Adipocyte (in vitro differentiated cells): ENCODE results near the gene GPR62.
A peak's percentile ranks its signal among the peaks of the same experiment; 100 is the strongest.

ENCODE experiments used
- DNase-seq: peaks from one replicate; pipeline ENCODE4 v3.0.0-alpha.2; 2015; ENCODE audit warnings: low read depth
- H3K27me3 ChIP-seq: replicated peaks from 2 replicates; pipeline ENCODE4 v1.7.0; 2013; ENCODE audit warnings: mild to moderate bottlenecking, low read length, moderate library complexity; ENCODE audit not compliant: control insufficient read depth, insufficient read depth
- H3K36me3 ChIP-seq: 2 replicates; pipeline ENCODE4 v1.7.0; 2013; ENCODE audit warnings: low read length, mild to moderate bottlenecking, moderate library complexity; ENCODE audit not compliant: control insufficient read depth, insufficient read depth, severe bottlenecking
- H3K4me1 ChIP-seq: 2 replicates; pipeline ENCODE4 v1.7.0; 2013; ENCODE audit warnings: mild to moderate bottlenecking, low read length, moderate library complexity; ENCODE audit not compliant: control insufficient read depth, insufficient read depth
- H3K4me3 ChIP-seq: 2 replicates; pipeline ENCODE4 v1.7.0; 2013; ENCODE audit warnings: mild to moderate bottlenecking, low read length, moderate library complexity
- H3K9ac ChIP-seq: 2 replicates; pipeline ENCODE4 v1.7.0; 2013; ENCODE audit warnings: mild to moderate bottlenecking, low read length, moderate library complexity
- H3K9me3 ChIP-seq: 2 replicates; pipeline ENCODE4 v1.7.0; 2013; ENCODE audit warnings: mild to moderate bottlenecking, low read length, moderate library complexity; ENCODE audit not compliant: control insufficient read depth

Gene GPR62

DNA sequence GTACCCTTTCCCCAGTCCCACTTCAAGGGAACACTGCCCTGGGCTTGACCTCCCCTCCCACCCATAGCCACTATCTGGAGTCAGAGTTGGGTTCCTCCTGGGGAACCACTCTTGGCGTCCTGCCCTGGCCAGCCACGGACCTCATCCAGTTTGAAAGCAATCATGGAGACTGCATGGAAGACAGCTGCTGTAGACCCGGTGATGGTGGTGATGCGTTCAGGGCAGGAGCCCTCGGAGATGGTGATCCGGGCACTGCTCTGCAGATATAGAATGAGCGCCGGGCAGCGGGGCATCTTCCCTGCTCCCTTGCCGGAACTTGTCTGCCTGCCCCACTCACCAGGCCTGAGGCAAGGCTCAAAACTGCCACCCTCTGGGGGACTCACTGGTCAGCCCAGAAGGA, 5.2 kb downstream of the GPR62 start:
- no peak overlapping the region for H3K4me3 ChIP-seq
- DNase-seq = no peak
- H3K4me1 ChIP-seq = no peaks in the 10 kb centered on the region
- no peaks in the 10 kb centered on the region for H3K9me3 ChIP-seq
- H3K27me3 ChIP-seq = peaks cover under 1% of the 10 kb centered on the region
- H3K36me3 ChIP-seq = peaks cover 15% of the 10 kb centered on the region
- no peak overlapping the region for H3K9ac ChIP-seq

GRCh38 chr3:51961011-51961410, 5.8 kb downstream of the GPR62 start:
- Histone ChIP-seq H3K9ac (no peak overlapping the region), H3K4me3 (no peak overlapping the region), H3K4me1 (no peaks in the 10 kb centered on the region), H3K27me3 (no peaks in the 10 kb centered on the region), H3K36me3 (peaks cover 15% of the 10 kb centered on the region), H3K9me3 (no peaks in the 10 kb centered on the region)
- no peak for DNase-seq

DNA sequence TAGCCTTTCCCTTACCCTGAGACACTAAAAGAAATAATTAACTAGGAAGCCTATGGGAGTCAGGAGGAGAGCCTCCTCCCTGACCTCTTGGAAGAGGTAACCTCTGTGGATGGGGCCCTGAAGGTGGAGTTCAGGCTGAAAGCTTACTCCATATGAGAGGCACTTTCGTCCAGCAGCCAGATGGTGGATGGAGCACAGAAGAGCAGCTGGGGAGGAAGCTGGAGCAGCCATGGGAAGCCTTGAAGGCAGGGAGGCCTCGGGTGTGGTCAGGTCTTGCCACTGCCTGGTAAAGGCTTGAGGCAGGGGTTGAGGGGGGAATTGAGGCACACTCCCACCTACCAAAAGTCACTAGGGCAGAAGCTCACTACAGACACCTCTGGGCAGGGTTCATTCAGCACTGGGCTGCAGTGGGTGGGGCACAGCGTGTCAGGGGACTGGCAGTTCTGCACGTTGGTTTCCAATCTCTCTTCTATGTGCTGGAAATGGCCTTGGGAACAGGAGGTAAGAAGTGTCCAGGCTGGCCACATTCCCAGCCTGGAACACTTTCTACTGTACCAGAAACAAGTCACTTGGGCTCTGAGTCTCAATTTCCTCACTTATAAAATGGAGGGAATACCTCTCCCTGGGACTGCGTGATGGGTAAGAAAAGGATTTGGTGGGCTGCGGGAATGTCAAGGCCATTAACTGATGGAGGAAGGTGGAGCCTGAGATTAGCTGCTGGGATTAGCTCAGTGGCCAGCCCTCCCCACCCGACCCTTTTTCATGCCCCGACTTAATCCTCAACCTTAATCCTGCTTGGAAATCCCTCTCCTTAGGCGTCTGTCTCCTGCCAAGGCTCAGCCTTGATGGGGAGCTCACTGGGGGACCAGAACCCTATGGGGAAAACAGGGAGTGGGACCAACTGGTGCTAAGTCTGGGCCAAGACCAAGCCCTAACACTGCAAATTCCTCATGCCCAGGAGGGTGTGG, 6.7 kb downstream of the GPR62 start:
- peaks cover 15% of the 10 kb centered on the region for H3K36me3 ChIP-seq
- H3K27me3 ChIP-seq = no peaks in the 10 kb centered on the region
- no peak for DNase-seq
- peaks cover 2% of the 10 kb centered on the region for H3K4me1 ChIP-seq
- H3K9me3 ChIP-seq = no peaks in the 10 kb centered on the region
- H3K4me3 ChIP-seq = no peak overlapping the region
- no peak overlapping the region for H3K9ac ChIP-seq

DNA sequence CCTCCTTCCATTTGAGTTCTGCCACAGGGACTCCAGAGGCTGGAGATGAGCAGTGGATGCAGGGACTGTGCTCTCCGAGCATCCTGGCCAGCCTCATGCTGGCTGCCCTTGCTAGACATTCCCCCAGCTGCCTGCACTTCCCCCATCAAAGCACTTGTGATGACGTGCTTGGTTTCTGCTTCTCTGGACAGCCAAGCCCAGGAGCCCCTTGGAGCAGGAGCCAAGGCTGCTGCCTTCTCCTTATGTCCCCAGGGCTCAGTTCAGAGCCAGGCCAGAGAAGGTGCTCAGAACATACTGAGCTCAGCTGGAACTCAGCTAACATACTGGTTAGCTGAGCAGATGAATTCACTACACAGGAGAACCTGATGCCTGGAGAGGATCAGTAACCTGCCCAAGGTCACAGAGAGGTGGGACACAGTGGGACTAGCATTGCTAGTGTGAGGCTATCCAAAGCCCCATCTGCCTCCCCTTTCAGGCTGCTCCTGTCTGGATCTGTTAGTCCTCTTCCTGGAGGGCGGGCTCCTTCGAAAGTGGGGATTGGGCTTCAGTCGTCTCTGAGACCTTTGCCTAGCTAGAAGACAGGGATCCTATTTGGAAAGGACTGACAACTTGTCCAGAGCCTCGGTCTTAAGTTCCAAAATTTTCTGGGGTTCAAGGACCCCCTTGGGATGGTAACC, 7.8 kb downstream of the GPR62 start:
- Histone ChIP-seq H3K9ac (no peak overlapping the region), H3K9me3 (no peaks in the 10 kb centered on the region), H3K4me3 (no peak overlapping the region), H3K36me3 (peaks cover 15% of the 10 kb centered on the region), H3K4me1 (peaks cover 5% of the 10 kb centered on the region), H3K27me3 (no peaks in the 10 kb centered on the region)
- no peak for DNase-seq

GRCh38 chr3:51963951-51964451, 8.8 kb downstream of the GPR62 start:
- no peak for DNase-seq

GRCh38 chr3:51964521-51964920, 9.3 kb downstream of the GPR62 start:
- no peaks in the 10 kb centered on the region for H3K9me3 ChIP-seq
- no peak for DNase-seq
- no peaks in the 10 kb centered on the region for H3K27me3 ChIP-seq
- H3K9ac ChIP-seq = no peak overlapping the region
- peaks cover 9% of the 10 kb centered on the region for H3K36me3 ChIP-seq
- peaks cover 10% of the 10 kb centered on the region for H3K4me1 ChIP-seq
- H3K4me3 ChIP-seq = no peak overlapping the region

More at GRCh38 chr3:51963951-51964451, 8.8 kb downstream of the GPR62 start:
- no peaks in the 10 kb centered on the region for H3K9me3 ChIP-seq
- no peak overlapping the region for H3K4me3 ChIP-seq
- H3K9ac ChIP-seq = no peak overlapping the region
- H3K27me3 ChIP-seq = no peaks in the 10 kb centered on the region
- peaks cover 9% of the 10 kb centered on the region for H3K36me3 ChIP-seq
- peaks cover 10% of the 10 kb centered on the region for H3K4me1 ChIP-seq

GRCh38 chr3:51966016-51966415, 10.8 kb downstream of the GPR62 start:
- no peaks in the 10 kb centered on the region for H3K9me3 ChIP-seq
- H3K27me3 ChIP-seq = no peaks in the 10 kb centered on the region
- no peak overlapping the region for H3K9ac ChIP-seq
- H3K36me3 ChIP-seq = peaks cover 2% of the 10 kb centered on the region
- peaks cover 10% of the 10 kb centered on the region for H3K4me1 ChIP-seq
- H3K4me3 ChIP-seq = no peak overlapping the region
- DNase-seq = no peak

- Histone ChIP-seq H3K36me3 (peaks cover 5% of the 10 kb centered on the region), H3K9me3 (no peaks in the 10 kb centered on the region), H3K9ac (peak overlapping the region; percentile 92), H3K4me3 (peak overlapping the region; percentile 81), H3K4me1 (peaks cover 10% of the 10 kb centered on the region), H3K27me3 (no peaks in the 10 kb centered on the region)
- DNase-seq = no peak
These were observed 11.3 kb downstream of the GPR62 start for GRCh38 chr3:51966486-51966885.

GRCh38 chr3:51966922-51967383, 11.8 kb downstream of the GPR62 start:
- H3K9ac ChIP-seq = peak overlapping the region; percentile 92
- peaks cover 10% of the 10 kb centered on the region for H3K4me1 ChIP-seq
- no peaks in the 10 kb centered on the region for H3K27me3 ChIP-seq
- H3K4me3 ChIP-seq = peak overlapping the region; percentile 81
- no peak for DNase-seq
- no peaks in the 10 kb centered on the region for H3K9me3 ChIP-seq
- H3K36me3 ChIP-seq = peaks cover 7% of the 10 kb centered on the region

DNA sequence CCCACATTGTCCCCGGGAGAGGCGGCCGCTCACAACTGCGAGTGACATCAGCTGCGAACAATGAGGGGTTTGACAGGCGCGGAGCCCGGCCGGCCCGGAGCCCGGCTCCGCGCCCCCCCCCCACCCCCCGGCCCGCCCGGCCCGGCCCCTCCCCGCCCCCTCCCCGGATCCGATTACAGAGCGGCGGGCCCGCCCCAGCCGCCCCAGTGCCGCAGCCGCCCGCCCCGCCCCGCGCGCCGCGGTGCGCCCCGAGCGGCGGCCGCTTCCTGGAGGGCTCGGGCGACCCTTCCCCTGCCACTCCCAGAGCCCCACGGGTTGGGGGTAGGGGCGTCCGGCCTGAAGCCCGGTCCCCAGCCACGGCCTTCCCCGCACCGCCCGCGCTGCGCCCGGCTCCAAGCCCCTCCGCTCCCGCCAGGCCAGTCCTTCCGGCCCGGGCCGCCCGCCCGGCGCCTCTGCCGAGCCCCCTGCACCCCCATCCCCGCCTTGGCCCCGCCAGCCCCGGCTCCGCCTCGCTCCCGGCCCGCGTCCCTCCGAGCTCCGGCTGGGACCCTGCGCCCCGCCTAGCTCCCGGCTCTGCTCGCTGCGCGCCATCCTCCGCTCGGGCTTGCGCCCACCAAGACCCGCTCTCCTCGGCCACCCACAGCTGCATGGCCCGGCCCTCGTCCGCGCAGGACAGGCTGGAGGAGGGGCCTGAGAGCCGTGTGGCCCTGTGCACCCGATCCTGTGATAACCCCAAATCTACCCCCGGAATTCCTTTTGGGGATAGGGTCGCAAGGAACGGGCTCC, 12.4 kb downstream of the GPR62 start, which contains the start of gene PCBP4:
PCBP4 (minus strand) TSS at position 71 of the 786 bp plus-strand sequence. CDS start 6,214 bp downstream, outside the sequence.
- Histone ChIP-seq H3K27me3 (no peaks in the 10 kb centered on the region), H3K9ac (peak within 1 kb of the TSS; percentile 92), H3K4me1 (peaks cover 10% of the 10 kb centered on the region), H3K36me3 (peaks cover 7% of the 10 kb centered on the region), H3K9me3 (no peaks in the 10 kb centered on the region), H3K4me3 (peak within 1 kb of the TSS; percentile 84)
- peak; percentile 80 for DNase-seq
